Naive B cell (primary cell): ENCODE results near the gene OXSR1. TPM values are rescaled to one million over a fixed set of nuclear protein-coding genes. Genes with fewer than 3 reads are reported as not detected.

Experiments
- ATAC-seq, 2 donors: fragments of 150-1000 bp; cut with Tn5 transposase; 2 replicates each; pipeline ENCODE4 v1.10.0; 2021; ENCODE audit warnings: low read depth in 2 of 2, mild to moderate bottlenecking in 2 of 2, moderate library complexity in 2 of 2
- DNase-seq: peaks from one replicate; pipeline ENCODE4 v3.0.0; 2022
- H3K27ac Mint-ChIP-seq, 6 donors: one replicate each; pipeline ENCODE4 v1.8.0; 2020 to 2022; ENCODE audit warnings: mild to moderate bottlenecking in 6 of 6, mixed read lengths in 6 of 6, moderate library complexity in 5 of 6, inconsistent platforms in 2 of 6
- H3K27me3 Mint-ChIP-seq, 3 donors: one replicate each; pipeline ENCODE4 v1.8.0; 2021 to 2022; ENCODE audit warnings: mixed read lengths in 3 of 3, mild to moderate bottlenecking in 1 of 3
- H3K36me3 Mint-ChIP-seq, 2 donors: one replicate each; pipeline ENCODE4 v1.8.0; 2020 to 2022; ENCODE audit warnings: mixed read lengths in 2 of 2, inconsistent platforms in 1 of 2, mild to moderate bottlenecking in 1 of 2
- H3K4me1 Mint-ChIP-seq, 3 donors: one replicate each; pipeline ENCODE4 v1.8.0; 2020 to 2022; ENCODE audit warnings: mixed read lengths in 3 of 3, inconsistent platforms in 1 of 3, mild to moderate bottlenecking in 1 of 3, moderate library complexity in 1 of 3
- H3K4me3 Mint-ChIP-seq, 8 donors: one replicate each; pipeline ENCODE4 v1.8.0; 2020 to 2022; ENCODE audit warnings: mild to moderate bottlenecking in 8 of 8, mixed read lengths in 8 of 8, moderate library complexity in 8 of 8, inconsistent platforms in 2 of 8
- H3K9me3 Mint-ChIP-seq, 7 donors: one replicate each; pipeline ENCODE4 v1.8.0; 2020 to 2022; ENCODE audit warnings: mixed read lengths in 7 of 7, mild to moderate bottlenecking in 5 of 7, inconsistent platforms in 2 of 7, moderate library complexity in 1 of 7
- polyA plus RNA-seq, 6 donors: library from polyadenylated mRNA; unstranded; fragments of 300-500 nt; fragmentation: Illumina TruSeq; gene quantifications; one replicate each; pipeline ENCODE4 v1.2.3, GENCODE V29; 2021; ENCODE audit warnings: low read depth in 6 of 6

OXSR1 gene
- polyA plus RNA-seq, 6 donors from 2014 or later, result 7.8 to 15.5 (median 13.8) TPM

DNA sequence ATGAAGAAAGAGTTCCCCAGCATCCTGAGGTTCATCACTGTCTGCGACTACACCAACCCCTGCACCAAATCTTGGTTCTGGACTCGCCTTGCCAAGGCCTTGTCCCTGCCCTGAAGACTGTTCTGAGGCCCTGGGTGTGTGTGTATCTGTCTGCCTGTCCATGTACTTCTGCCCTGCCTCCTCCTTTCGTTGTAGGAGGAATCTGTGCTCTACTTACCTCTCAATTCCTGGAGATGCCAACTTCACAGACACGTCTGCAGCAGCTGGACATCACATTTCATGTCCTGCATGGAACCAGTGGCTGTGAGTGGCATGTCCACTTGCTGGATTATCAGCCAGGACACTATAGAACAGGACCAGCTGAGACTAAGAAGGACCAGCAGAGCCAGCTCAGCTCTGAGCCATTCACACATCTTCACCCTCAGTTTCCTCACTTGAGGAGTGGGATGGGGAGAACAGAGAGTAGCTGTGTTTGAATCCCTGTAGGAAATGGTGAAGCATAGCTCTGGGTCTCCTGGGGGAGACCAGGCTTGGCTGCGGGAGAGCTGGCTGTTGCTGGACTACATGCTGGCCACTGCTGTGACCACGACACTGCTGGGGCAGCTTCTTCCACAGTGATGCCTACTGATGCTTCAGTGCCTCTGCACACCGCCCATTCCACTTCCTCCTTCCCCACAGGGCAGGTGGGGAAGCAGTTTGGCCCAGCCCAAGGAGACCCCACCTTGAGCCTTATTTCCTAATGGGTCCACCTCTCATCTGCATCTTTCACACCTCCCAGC is 24.0 kb upstream of the OXSR1 start:
- peaks cover 5 to 20% of the 10 kb centered on the region in 2 donors for H3K36me3 Mint-ChIP-seq
- no peaks in the 10 kb centered on the region for H3K27me3 Mint-ChIP-seq
- ATAC-seq (no peak), DNase-seq (no peak)
- H3K4me1 Mint-ChIP-seq, result peaks cover 47 to 58% (median 52%) of the 10 kb centered on the region in 3 donors
- peak overlapping the region in 7 of 8 donors; percentile 0 to 91 (median 62) for H3K4me3 Mint-ChIP-seq
- H3K9me3 Mint-ChIP-seq, result peaks cover 0 to 11% (median 4%) of the 10 kb centered on the region in 7 donors
- H3K27ac Mint-ChIP-seq, result no peak overlapping the region

- Mint-ChIP-seq H3K36me3 (peaks cover 5 to 20% of the 10 kb centered on the region in 2 donors), H3K4me1 (peaks cover 46 to 58% (median 51%) of the 10 kb centered on the region in 3 donors), H3K27me3 (no peaks in the 10 kb centered on the region), H3K27ac (peak overlapping the region in 2 of 6 donors; percentile 71 to 78), H3K9me3 (peaks cover 0 to 16% (median 9%) of the 10 kb centered on the region in 7 donors), H3K4me3 (peak overlapping the region in 4 of 8 donors; percentile 19 to 80 (median 31))
- no peak for ATAC-seq
- no peak for DNase-seq
Measured at GRCh38 chr3:38141952-38142273, 23.4 kb upstream of the OXSR1 start.

DNA sequence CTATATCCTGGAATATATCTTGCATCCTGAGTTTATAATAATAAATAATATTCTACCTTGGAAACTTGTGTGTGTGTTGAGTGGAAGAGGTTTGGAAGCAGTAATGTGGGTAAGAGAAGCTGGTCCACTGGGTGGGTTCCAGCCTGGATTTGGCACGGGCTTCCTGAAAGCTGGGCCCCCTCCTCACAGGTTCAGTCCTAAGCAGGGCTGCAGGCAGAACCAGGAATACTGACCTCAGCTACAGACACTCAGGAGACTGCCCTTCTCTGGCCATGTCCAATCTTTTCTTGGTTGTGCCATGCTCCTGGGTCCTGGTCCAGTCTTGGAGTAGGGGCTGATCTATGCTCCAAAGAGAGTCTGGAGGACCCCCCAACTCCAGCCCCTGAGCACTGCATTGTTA is 22.4 kb upstream of the OXSR1 start:
- Mint-ChIP-seq H3K27ac (peak overlapping the region in 1 of 6 donors; percentile 33), H3K27me3 (no peaks in the 10 kb centered on the region), H3K36me3 (peaks cover 5 to 20% of the 10 kb centered on the region in 2 donors), H3K9me3 (peaks cover 0 to 17% (median 16%) of the 10 kb centered on the region in 7 donors), H3K4me1 (peaks cover 45 to 56% (median 51%) of the 10 kb centered on the region in 3 donors), H3K4me3 (no peak overlapping the region)
- ATAC-seq (no peak), DNase-seq (no peak)

DNA sequence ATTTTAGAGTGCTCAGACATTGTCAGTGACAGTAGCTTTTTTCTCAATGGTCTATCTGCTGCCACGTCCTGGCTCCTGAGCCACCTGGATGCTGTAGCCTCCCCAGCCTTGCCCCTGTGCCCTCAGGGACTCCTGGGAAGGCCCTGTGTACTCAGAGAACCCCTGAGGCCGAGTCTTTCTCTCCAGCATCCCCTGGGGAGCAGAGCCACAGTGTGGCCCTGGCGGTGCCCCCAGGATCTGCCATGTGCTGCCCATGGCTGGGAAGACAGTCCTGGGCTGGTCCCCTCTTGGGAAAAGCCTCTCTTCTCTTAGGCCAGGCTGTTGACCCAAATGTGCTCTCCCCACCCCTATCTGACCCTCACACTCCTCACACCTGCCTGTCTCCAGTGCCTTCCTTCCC is 21.8 kb upstream of the OXSR1 start:
- Mint-ChIP-seq H3K27me3 (no peaks in the 10 kb centered on the region), H3K36me3 (peaks cover 5 to 20% of the 10 kb centered on the region in 2 donors), H3K4me1 (peaks cover 41 to 55% (median 47%) of the 10 kb centered on the region in 3 donors), H3K4me3 (peak overlapping the region in 1 of 8 donors; percentile 70), H3K9me3 (peaks cover 0 to 21% (median 16%) of the 10 kb centered on the region in 7 donors), H3K27ac (peak overlapping the region in 1 of 6 donors; percentile 11)
- ATAC-seq (no peak), DNase-seq (no peak)

GRCh38 chr3:38146504-38146903 is 18.8 kb upstream of the OXSR1 start:
- Mint-ChIP-seq H3K4me3 (peak overlapping the region in 1 of 8 donors; percentile 44), H3K27ac (no peak overlapping the region), H3K27me3 (no peaks in the 10 kb centered on the region), H3K36me3 (peaks cover 5 to 10% of the 10 kb centered on the region in 2 donors), H3K9me3 (peaks cover 0 to 21% (median 16%) of the 10 kb centered on the region in 7 donors), H3K4me1 (peaks cover 22 to 45% (median 28%) of the 10 kb centered on the region in 3 donors)
- ATAC-seq, result no peak
- DNase-seq, result no peak

GRCh38 chr3:38147421-38147820 is 17.9 kb upstream of the OXSR1 start:
- Mint-ChIP-seq H3K36me3 (peaks cover 0 to 1% of the 10 kb centered on the region in 2 donors), H3K27me3 (no peaks in the 10 kb centered on the region), H3K9me3 (peaks cover 0 to 21% (median 16%) of the 10 kb centered on the region in 7 donors), H3K4me3 (peak overlapping the region in 1 of 8 donors; percentile 51), H3K4me1 (peaks cover 24 to 44% (median 27%) of the 10 kb centered on the region in 3 donors), H3K27ac (peak overlapping the region in 4 of 6 donors; percentile 10 to 62 (median 42))
- no peak for ATAC-seq
- DNase-seq, result no peak

GRCh38 chr3:38148311-38148882 is 16.9 kb upstream of the OXSR1 start:
- ATAC-seq, result peak; percentile 70 to 76
- H3K4me3 Mint-ChIP-seq, result peak overlapping the region in 3 of 8 donors; percentile 24 to 85 (median 66)
- H3K4me1 Mint-ChIP-seq, result peaks cover 24 to 44% (median 27%) of the 10 kb centered on the region in 3 donors
- no peaks in the 10 kb centered on the region for H3K36me3 Mint-ChIP-seq
- no peaks in the 10 kb centered on the region for H3K27me3 Mint-ChIP-seq
- no peak for DNase-seq
- peaks cover 0 to 21% (median 16%) of the 10 kb centered on the region in 7 donors for H3K9me3 Mint-ChIP-seq
- peak overlapping the region in 4 of 6 donors; percentile 34 to 92 (median 73) for H3K27ac Mint-ChIP-seq

DNA sequence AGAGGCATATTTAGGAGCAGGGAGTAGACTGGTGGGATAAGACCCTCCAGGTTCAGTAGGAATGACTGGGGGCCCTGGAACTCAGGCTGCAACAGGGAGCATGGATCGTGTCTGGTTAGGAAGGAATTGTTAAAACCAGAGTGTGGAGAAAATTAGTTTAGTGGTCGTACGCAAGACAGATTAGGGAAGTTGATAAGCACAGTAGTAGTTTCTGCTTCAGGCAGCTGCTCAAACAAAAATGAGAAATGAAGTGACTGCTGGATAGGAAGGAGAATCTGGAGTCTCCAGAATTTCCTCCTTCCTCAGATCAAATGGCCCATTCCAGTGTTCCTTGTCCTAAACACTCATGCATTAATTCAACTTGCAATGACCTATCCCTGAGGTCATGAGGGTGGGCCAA is 15.6 kb upstream of the OXSR1 start:
- H3K4me1 Mint-ChIP-seq, result peaks cover 16 to 37% (median 26%) of the 10 kb centered on the region in 3 donors
- peaks cover 0 to 21% (median 16%) of the 10 kb centered on the region in 7 donors for H3K9me3 Mint-ChIP-seq
- DNase-seq (no peak), ATAC-seq (peak; percentile 47 to 50)
- no peaks in the 10 kb centered on the region for H3K27me3 Mint-ChIP-seq
- peak overlapping the region in 7 of 8 donors; percentile 1 to 84 (median 64) for H3K4me3 Mint-ChIP-seq
- H3K36me3 Mint-ChIP-seq, result no peaks in the 10 kb centered on the region
- H3K27ac Mint-ChIP-seq, result peak overlapping the region; percentile 51 to 97 (median 84)

DNA sequence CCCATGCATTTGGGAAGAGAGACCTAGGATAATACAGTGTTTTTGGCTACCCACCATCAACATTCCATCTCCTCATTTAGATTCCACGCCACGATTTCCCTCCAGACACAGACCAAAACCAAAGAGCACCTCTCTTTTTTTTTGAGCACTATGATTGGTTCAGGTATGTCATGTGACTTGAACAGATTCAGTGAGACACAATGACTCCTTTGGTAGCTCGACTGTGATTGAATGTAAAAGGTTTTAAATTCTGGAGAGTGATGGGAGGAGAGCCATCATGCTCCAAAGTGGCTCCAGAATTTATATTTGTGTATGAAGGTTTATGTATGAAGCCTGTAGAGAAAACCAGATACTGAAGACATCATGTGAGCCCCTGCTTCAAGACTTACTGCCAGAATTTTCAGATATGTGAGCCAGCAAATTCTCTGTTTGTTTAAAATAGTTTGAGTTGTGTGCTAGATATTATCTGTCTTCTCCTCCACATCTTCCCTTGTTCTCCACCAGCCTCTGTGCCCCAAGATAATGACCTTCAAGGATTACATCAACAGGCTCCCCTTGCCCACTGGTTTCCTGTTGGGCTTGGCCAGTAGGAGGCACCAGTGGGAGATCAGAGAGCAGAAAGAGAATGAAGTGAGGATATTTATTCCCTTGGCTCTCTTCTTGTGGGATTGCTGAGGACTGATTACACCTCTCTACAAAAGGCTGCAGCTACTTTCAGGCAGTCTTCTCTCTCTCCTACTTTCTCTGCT is 14.4 kb upstream of the OXSR1 start:
- Mint-ChIP-seq H3K36me3 (no peaks in the 10 kb centered on the region), H3K27ac (peak overlapping the region in 4 of 6 donors; percentile 20 to 56 (median 36)), H3K9me3 (peaks cover 0 to 17% (median 11%) of the 10 kb centered on the region in 7 donors), H3K4me1 (peaks cover 16 to 43% (median 26%) of the 10 kb centered on the region in 3 donors), H3K27me3 (no peaks in the 10 kb centered on the region), H3K4me3 (peak overlapping the region in 2 of 8 donors; percentile 20 to 39)
- ATAC-seq (no peak), DNase-seq (no peak)

DNA sequence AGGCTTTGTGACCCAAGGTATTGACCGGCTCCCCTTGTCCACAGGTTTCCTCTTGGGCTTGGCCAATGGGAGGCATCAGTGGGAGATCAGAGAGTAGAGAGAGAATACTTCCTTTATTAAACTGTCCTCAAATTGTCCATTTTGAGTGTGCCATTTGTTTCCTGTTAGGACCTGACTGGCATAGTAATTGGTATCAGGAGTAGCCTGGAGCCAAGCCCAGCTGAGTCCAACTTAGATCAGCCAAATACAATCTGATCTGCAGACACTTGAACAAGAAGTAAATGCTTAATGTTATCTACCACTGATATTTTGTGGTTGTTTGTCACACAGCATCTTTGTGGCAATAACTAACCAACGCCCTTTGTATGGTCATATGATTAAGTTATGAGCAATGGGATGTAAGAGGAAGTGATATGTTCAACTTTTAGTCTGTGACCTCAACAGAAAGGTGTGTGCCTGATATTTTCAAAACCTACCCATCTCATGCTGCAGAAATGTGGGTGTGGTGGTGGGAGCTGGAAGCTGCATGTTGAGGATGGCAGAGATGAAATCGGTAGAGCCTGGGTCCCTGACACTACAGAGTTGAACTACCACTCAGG is 13.6 kb upstream of the OXSR1 start:
- ATAC-seq (peak; percentile 52 to 62), DNase-seq (no peak)
- peaks cover 0 to 11% (median 3%) of the 10 kb centered on the region in 7 donors for H3K9me3 Mint-ChIP-seq
- no peaks in the 10 kb centered on the region for H3K27me3 Mint-ChIP-seq
- H3K4me3 Mint-ChIP-seq, result peak overlapping the region in 1 of 8 donors; percentile 20
- H3K27ac Mint-ChIP-seq, result peak overlapping the region in 3 of 6 donors; percentile 24 to 82 (median 34)
- peaks cover 16 to 43% (median 26%) of the 10 kb centered on the region in 3 donors for H3K4me1 Mint-ChIP-seq
- no peaks in the 10 kb centered on the region for H3K36me3 Mint-ChIP-seq

- Mint-ChIP-seq H3K36me3 (no peaks in the 10 kb centered on the region), H3K9me3 (peaks cover 0 to 7% (median under 1%) of the 10 kb centered on the region in 7 donors), H3K27me3 (no peaks in the 10 kb centered on the region), H3K4me1 (peaks cover 16 to 38% (median 27%) of the 10 kb centered on the region in 3 donors), H3K4me3 (no peak overlapping the region), H3K27ac (no peak overlapping the region)
- ATAC-seq, result no peak
- no peak for DNase-seq
Measured at GRCh38 chr3:38152609-38153008, 12.7 kb upstream of the OXSR1 start.

DNA sequence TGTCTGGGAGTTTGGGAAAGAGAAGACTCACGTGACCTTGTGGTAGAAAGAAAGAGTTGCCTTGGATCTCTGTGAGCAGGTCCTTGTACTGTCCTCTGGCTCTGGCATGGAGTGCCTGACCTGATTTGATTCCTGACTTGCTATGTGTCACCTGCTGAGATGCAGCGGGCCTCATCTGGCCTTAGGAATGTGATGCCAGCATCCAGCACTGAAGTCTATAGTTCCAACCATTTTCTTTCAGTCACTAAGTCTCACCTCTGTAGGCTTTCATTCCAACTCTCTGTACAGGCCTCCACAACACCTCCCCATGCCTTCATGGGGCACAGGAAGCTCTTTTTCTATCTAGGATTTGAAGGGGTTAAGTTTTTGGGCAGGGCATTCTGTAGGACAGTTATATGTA is 12.1 kb upstream of the OXSR1 start:
- Mint-ChIP-seq H3K27me3 (no peaks in the 10 kb centered on the region), H3K36me3 (no peaks in the 10 kb centered on the region), H3K4me1 (peaks cover 12 to 33% (median 26%) of the 10 kb centered on the region in 3 donors), H3K4me3 (no peak overlapping the region), H3K9me3 (peaks cover 0 to 2% (median 0%) of the 10 kb centered on the region in 7 donors), H3K27ac (peak overlapping the region in 1 of 6 donors; percentile 24)
- no peak for ATAC-seq
- DNase-seq, result no peak
